Panc1 (cell line): Measurements from ENCODE around the gene ATP2A2. TPM values are rescaled to one million over a fixed set of nuclear protein-coding genes. Genes with fewer than 3 reads are reported as not detected.

Source experiments
- ATAC-seq: fragments of 200-7000 bp; cut with Tn5 transposase; 2 replicates; pipeline ENCODE4 v1.9.1; 2020; ENCODE audit warnings: mild to moderate bottlenecking, moderate library complexity
- BruUV-seq: library from RNA; stranded (reverse); fragments of 400-500 nt; replicated peaks from 2 replicates; lab custom pipeline; 2021; lab: Mats Ljungman, UMichigan
- CTCF ChIA-PET: fragments of 300-600 bp; sonication (Branson Sonifier 250); formaldehyde crosslinking; loops from one replicate; lab custom pipeline; 2022; ENCODE audit warnings: antibody characterized with exemption; lab: Charles Lee
- POLR2A ChIA-PET: fragments of 300-600 bp; sonication (Branson Sonifier 250); formaldehyde crosslinking; loops from one replicate; lab custom pipeline; 2022; ENCODE audit warnings: antibody characterized with exemption; lab: Charles Lee
- DNase-seq: peaks from one replicate; pipeline ENCODE4 v3.0.0-alpha.2; 2010; ENCODE audit warnings: low read depth, low spot score
- H3K27ac ChIP-seq: 2 replicates; pipeline ENCODE4 v1.5.1; 2011; ENCODE audit warnings: mild to moderate bottlenecking, low read length, inconsistent platforms
- H3K27me3 ChIP-seq: fragments of 200-500 bp; sonication (Bioruptor generic); 2 replicates; pipeline ENCODE4 v1.6.0; 2014; ENCODE audit warnings: low read length, inconsistent platforms; ENCODE audit not compliant: control insufficient read depth, insufficient read depth
- H3K36me3 ChIP-seq: fragments of 200-500 bp; sonication (Bioruptor generic); 2 replicates; pipeline ENCODE4 v1.5.1; 2014; ENCODE audit warnings: inconsistent platforms, mild to moderate bottlenecking, low read length, moderate library complexity; ENCODE audit not compliant: control insufficient read depth, insufficient read depth
- H3K4me1 ChIP-seq: 2 replicates; pipeline ENCODE4 v1.5.1; 2011; ENCODE audit warnings: inconsistent platforms, mild to moderate bottlenecking, low read length, moderate library complexity; ENCODE audit not compliant: control insufficient read depth, insufficient read depth
- H3K4me3 ChIP-seq, 2 experiments: 2 replicates each; pipeline ENCODE4 v1.5.1; 2011 to 2012; ENCODE audit warnings: low read depth in 2 of 2, low read length in 2 of 2, mild to moderate bottlenecking in 2 of 2, inconsistent platforms in 1 of 2, moderate library complexity in 1 of 2
- H3K9me3 ChIP-seq: fragments of 200-500 bp; sonication (Bioruptor generic); 2 replicates; pipeline ENCODE4 v1.5.1; 2014; ENCODE audit warnings: low read depth, mild to moderate bottlenecking, inconsistent platforms, low read length, moderate library complexity; ENCODE audit not compliant: control insufficient read depth, insufficient read depth
- CTCF ChIP-seq: fragments of 450-650 bp; IDR thresholded peaks from 2 replicates; pipeline ENCODE4 v1.5.1; 2017; ENCODE audit warnings: mild to moderate bottlenecking
- POLR2AphosphoS5 ChIP-seq: IDR thresholded peaks from 2 replicates; pipeline ENCODE4 v1.6.1; 2012; ENCODE audit warnings: mild to moderate bottlenecking, low read depth, low read length, moderate library complexity
- REST ChIP-seq, 2 experiments: IDR thresholded peaks; 2 replicates each; pipeline ENCODE4 v1.6.1; 2011 to 2012; ENCODE audit warnings: low read depth in 2 of 2, control low read depth in 1 of 2, low read length in 1 of 2, mild to moderate bottlenecking in 1 of 2, moderate library complexity in 1 of 2; ENCODE audit not compliant: insufficient read depth in 1 of 2
- SIN3A ChIP-seq: IDR thresholded peaks from 2 replicates; pipeline ENCODE4 v1.6.1; 2012; ENCODE audit warnings: low read depth, mild to moderate bottlenecking, low read length, moderate library complexity, borderline replicate concordance; ENCODE audit not compliant: insufficient read depth
- TCF7L2 ChIP-seq: IDR thresholded peaks from 2 replicates; pipeline ENCODE4 v1.6.1; 2011; ENCODE audit warnings: mild to moderate bottlenecking, low read depth, low read length, inconsistent platforms
- in situ Hi-C: cut with HindIII; loops from 2 replicates; pipeline ENCODE4 v1.10.0; 2016; ENCODE audit warnings: low sequenced_read_pairs, low pct_unique_long_range_greater_than_20kb
- intact Hi-C: fragments of 100-400 bp; cut with micrococcal nuclease; formaldehyde crosslinking; loops from one replicate; pipeline ENCODE4 v1.10.0; 2022; ENCODE audit not compliant: unreplicated experiment
- total RNA-seq: library from RNA; stranded (reverse); gene quantifications from one replicate; pipeline ENCODE4 v1.2.1, GENCODE V29; 2021; ENCODE audit not compliant: unreplicated experiment

ATP2A2 gene
- total RNA-seq, 1 experiment from 2014 or later, result 286 TPM

- POLR2A ChIA-PET, result no interaction called here
- in situ Hi-C loops, result no loop called here
Observed at GRCh38 chr12:110289044-110289710, 8.1 kb downstream of the ATP2A2 start.

GRCh38 chr12:110289711-110290078, 8.6 kb downstream of the ATP2A2 start:
- TF ChIP-seq POLR2AphosphoS5 (no peak), REST (IDR thresholded peaks at IDR 0.05; ENCODE audit: insufficient read depth in 1 of 2, low read depth in 2 of 2, low read length in 1 of 2) (no peak), SIN3A (no peak), CTCF (no peak), TCF7L2 (no peak)
- H3K9me3 ChIP-seq, result no peaks in the 10 kb centered on the region
- peaks cover 29% of the 10 kb centered on the region for H3K36me3 ChIP-seq
- no peaks in the 10 kb centered on the region for H3K27me3 ChIP-seq
- ChIA-PET CTCF (no interaction called here), POLR2A (no interaction called here)
- DNase-seq (no peak), ATAC-seq (no peak)
- H3K4me1 ChIP-seq, result peaks cover 23% of the 10 kb centered on the region
- H3K4me3 ChIP-seq, result no peak overlapping the region
- no peak overlapping the region for H3K27ac ChIP-seq
- no TSS peak for BruUV-seq
- intact Hi-C loops (loop anchor here (10.0 kb wide), 1 partner anchor 185 kb away; no protein-coding TSS in a partner anchor), in situ Hi-C loops (no loop called here)

More at GRCh38 chr12:110289044-110289710, 8.1 kb downstream of the ATP2A2 start:
- intact Hi-C loops, result loop anchor here (10.0 kb wide), 1 partner anchor 184 kb away; no protein-coding TSS in a partner anchor
- ATAC-seq (0 out of 2 replicates have a peak, but pooled peaks have one; percentile 22), DNase-seq (no peak)
- no TSS peak for BruUV-seq
- CTCF ChIA-PET, result interaction anchor here (0.5 kb wide), 1 partner anchor 444 kb away, joined by 4 read pairs; no protein-coding TSS in a partner anchor
- no peak for TF ChIP-seq POLR2AphosphoS5
- Histone ChIP-seq H3K9me3 (no peaks in the 10 kb centered on the region), H3K27ac (peak overlapping the region; percentile 17; the same call in 1 of the 2 replicates), H3K36me3 (peaks cover 27% of the 10 kb centered on the region), H3K27me3 (no peaks in the 10 kb centered on the region), H3K4me3 (no peak overlapping the region), H3K4me1 (peaks cover 28% of the 10 kb centered on the region)
